NOMO-1 (cell line): Measurements from ENCODE around the gene SCAP.
"Not testable (repeated sequence)": the region's sequence is repeated elsewhere in the genome, so short reads cannot be mapped to it uniquely, and the experiment has no call there.

Experiments
- DNase-seq, 2 experiments: peaks; one replicate each; lab custom pipeline; 2025; ENCODE audit not compliant: unreplicated experiment in 2 of 2; lab: John Stamatoyannopoulos, UW

The SCAP gene

DNA sequence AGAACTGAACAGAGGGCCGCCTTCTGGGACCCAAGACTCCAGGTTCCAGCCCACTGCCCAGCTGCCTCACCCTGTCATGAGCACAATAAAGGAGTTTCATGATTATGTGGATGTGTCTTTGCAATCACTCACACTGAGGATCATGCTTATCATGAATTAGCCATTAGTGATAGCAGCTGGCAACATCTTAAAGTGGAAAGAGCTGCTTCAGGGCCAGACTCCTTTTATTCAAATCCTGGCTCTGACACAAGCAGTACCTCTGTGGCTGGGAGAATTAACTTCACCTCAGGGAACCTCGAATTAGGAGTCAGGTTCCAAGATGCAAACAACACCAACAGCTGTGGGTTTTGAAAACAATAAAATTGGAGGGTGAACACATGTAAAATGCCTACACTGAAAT lies 6.6 kb upstream of the SCAP start:
- DNase-seq, result no peak

DNA sequence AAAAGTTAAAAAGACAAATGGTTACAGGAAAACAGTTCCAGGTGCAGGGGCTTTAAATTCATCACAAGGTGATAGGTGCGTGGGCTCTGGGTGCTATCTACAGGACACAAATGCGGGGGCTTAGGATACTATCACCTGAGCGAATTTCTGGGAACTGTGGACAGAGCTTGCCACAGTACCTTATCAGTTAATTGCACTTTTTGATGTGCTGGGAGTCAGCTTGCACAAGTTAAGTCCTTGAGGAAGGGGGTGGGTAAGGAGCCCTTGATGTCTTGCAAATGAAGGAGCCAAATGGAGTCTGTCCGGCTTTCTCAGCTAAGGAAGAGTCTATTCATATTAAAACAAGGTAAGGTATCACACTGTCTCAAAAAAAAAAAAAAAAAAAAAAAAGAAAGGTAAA lies 6.0 kb upstream of the SCAP start:
- not testable (repeated sequence) for DNase-seq

- not testable (repeated sequence) for DNase-seq
Observed at GRCh38 chr3:47480267-47480666, 4.5 kb upstream of the SCAP start.

- no peak for DNase-seq
Observed at GRCh38 chr3:47479826-47480160, 4.1 kb upstream of the SCAP start.

- DNase-seq, result no peak
Observed at GRCh38 chr3:47478022-47478421, 2.3 kb upstream of the SCAP start.

- DNase-seq, result no peak
Observed at GRCh38 chr3:47476644-47477199, 981 bp upstream of the SCAP start.

GRCh38 chr3:47476330-47476626 lies 537 bp upstream of the SCAP start:
- DNase-seq, result no peak

- peak in 1 of 2 experiments; percentile 41 for DNase-seq
Observed at GRCh38 chr3:47475029-47475569, 642 bp downstream of the SCAP start.

GRCh38 chr3:47473391-47473790 lies 2.4 kb downstream of the SCAP start:
- no peak for DNase-seq

- no peak for DNase-seq
Observed at GRCh38 chr3:47469616-47470015, 6.1 kb downstream of the SCAP start.

GRCh38 chr3:47468315-47468714 lies 7.4 kb downstream of the SCAP start:
- not testable (repeated sequence) for DNase-seq

- DNase-seq, result peak; percentile 70 to 93
Observed at GRCh38 chr3:47464588-47464987, 11.2 kb downstream of the SCAP start.

DNA sequence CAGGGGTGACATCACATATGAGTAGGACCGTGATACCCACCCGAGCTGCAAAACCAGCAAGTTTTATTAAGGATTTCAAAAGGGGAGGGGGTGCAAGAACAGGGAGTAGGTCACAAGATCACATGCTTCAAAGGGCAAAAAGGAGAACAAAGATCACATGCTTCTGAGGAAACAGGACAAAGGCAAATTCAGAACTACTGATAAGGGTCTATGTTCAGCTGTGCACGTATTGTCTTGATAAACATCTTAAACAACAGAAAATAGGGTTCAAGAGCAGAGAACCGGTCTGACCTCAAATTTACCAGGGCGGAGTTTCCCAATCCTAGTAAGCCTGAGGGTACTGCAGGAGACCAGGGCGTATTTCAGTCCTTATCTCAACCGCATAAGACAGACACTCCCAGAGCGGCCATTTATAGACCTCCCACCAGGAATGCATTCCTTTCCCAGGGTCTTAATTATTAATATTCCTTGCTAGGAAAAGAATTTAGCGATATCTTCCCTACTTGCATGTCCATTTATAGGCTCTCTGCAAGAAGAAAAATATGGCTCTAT lies 16.1 kb downstream of the SCAP start:
- DNase-seq, result not testable (repeated sequence)

DNA sequence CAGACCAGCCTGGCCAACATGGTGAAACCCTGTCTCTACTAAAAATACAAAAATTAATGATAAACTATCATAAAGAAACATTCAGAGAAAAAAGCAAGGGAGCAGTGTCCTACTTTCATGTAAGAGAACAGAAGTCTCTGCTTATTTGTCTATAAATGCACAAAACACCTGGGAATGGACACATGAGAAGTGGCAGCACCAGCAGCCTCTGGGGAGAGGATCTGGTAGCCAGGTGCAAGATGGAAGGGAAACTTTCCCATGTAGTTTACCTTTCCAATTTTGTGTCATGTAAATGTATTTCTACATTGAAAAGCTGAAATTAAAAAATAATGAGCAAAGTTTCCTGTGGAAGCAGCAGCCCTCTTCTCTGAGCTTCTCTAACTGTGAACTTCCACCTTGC lies 18.8 kb downstream of the SCAP start:
- no peak for DNase-seq

GRCh38 chr3:47455806-47456452 lies 19.8 kb downstream of the SCAP start:
- DNase-seq, result peak in 1 of 2 experiments; percentile 6

- no peak for DNase-seq
Observed at GRCh38 chr3:47452453-47453215, 23.1 kb downstream of the SCAP start.

GRCh38 chr3:47444103-47444502 lies 31.6 kb downstream of the SCAP start:
- DNase-seq, result no peak

- no peak for DNase-seq
Observed at GRCh38 chr3:47443611-47443995, 32.1 kb downstream of the SCAP start.

DNA sequence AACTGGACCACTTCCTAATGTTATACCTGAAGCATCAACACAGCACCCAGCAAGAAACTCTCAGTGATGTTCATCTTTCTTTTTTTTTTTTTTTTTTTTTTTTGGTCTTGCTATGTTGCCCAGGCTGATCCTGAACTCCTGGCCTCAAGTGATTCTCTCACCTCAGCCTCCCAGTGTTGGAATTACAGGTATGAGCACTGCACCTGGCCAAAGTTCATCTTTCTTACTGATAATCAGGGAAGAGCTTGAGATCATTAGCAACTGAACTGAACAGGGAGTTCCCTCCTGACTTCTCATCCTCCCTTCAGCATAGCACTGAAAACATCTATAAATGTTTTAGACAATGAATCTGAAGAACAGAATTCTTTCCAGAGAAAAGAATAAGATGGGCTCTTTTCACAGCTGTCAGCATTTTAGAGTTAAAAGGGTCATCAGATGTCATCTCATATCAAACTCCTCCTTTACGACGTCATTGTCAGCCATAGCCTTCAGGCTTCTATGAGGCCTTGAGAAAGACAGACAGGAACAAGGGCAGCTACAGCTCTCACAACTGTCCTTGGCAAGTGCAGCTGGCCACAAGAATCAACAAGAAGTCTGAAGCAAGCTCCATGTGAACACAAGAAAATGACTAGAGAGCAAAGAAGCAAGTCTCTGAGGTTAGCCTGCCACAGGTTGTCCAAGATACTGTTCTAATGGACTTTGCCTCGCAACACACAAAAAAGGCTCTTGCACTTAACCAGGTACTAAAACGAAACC lies 33.8 kb downstream of the SCAP start:
- DNase-seq, result no peak

- no peak for DNase-seq
Observed at GRCh38 chr3:47440131-47440530, 35.6 kb downstream of the SCAP start.

DNA sequence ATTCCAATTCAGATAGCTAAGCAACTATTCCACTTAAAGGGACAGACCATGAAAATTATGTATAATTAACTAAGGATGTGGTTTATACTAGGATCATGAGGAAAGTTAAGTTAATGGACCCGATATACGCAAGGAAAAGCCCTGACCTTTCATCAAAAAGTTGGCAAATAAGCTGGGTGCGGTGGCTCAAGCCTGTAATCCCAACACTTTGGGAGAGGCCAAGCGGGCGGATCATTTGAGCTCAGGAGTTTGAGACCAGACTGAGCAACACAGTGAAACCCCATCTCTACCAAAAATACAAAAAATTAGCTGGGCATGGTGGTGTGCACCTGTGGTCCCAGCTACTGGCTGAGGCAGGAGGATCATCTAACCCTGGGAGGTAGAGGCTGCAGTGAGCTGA lies 39.6 kb downstream of the SCAP start:
- no peak for DNase-seq
